Kidney (tissue), 14 donors: ENCODE results near the gene IGSF9. TPM values are rescaled to one million over a fixed set of nuclear protein-coding genes. Genes with fewer than 3 reads are reported as not detected.

Source experiments
- DNase-seq, 5 donors: peaks; one replicate each; pipeline ENCODE4 v3.0.0-alpha.2; 2013 to 2020
- FAIRE-seq: peaks from 2 replicates; lab custom pipeline; 2012; peaks lifted over from hg19 to GRCh38; lab: Jason Lieb, UNC
- H3K27ac ChIP-seq, 2 donors: one replicate each; pipeline ENCODE4 v1.7.0; 2013; ENCODE audit warnings: low read depth in 2 of 2, low read length in 2 of 2, inconsistent platforms in 1 of 2
- H3K27me3 ChIP-seq: one replicate; pipeline ENCODE4 v1.7.1; 2013; ENCODE audit warnings: low read length, inconsistent platforms; ENCODE audit not compliant: control insufficient read depth, insufficient read depth
- H3K36me3 ChIP-seq, 3 donors: one replicate each; pipeline versions ENCODE4 v1.7.0 to v1.7.1; 2013; ENCODE audit warnings: low read length in 3 of 3, control low read depth in 1 of 3, inconsistent platforms in 1 of 3; ENCODE audit not compliant: insufficient read depth in 3 of 3, control insufficient read depth in 2 of 3
- H3K4me1 ChIP-seq, 3 donors: one replicate each; pipeline versions ENCODE4 v1.7.0 to v1.7.1; 2013; ENCODE audit warnings: low read length in 3 of 3, inconsistent platforms in 1 of 3, low read depth in 1 of 3; ENCODE audit not compliant: control insufficient read depth in 2 of 3, insufficient read depth in 2 of 3
- H3K4me3 ChIP-seq, 3 donors: one replicate each; pipeline versions ENCODE4 v1.7.0 to v1.8.1; 2013; ENCODE audit warnings: low read length in 3 of 3, control low read depth in 1 of 3, inconsistent platforms in 1 of 3
- H3K9ac ChIP-seq, 3 donors: one replicate each; pipeline versions ENCODE4 v1.7.0 to v1.7.1; 2013; ENCODE audit warnings: low read length in 3 of 3, control low read depth in 1 of 3, inconsistent platforms in 1 of 3
- H3K9me3 ChIP-seq, 3 donors: one replicate each; pipeline versions ENCODE4 v1.7.0 to v1.7.1; 2013; ENCODE audit warnings: low read length in 3 of 3, control low read depth in 1 of 3, inconsistent platforms in 1 of 3; ENCODE audit not compliant: control insufficient read depth in 2 of 3, insufficient read depth in 1 of 3
- CTCF ChIP-seq: IDR thresholded peaks from 3 replicates; pipeline ENCODE4 v1.5.1; 2012; ENCODE audit warnings: mild to moderate bottlenecking, moderate library complexity, borderline replicate concordance; ENCODE audit not compliant: insufficient read depth; ENCODE audit errors: extremely low read depth
- intact Hi-C: fragments of 100-400 bp; cut with DNase I; formaldehyde crosslinking; loops from one replicate; pipeline ENCODE4 v1.11.1; 2022
- polyA plus RNA-seq: library from polyadenylated mRNA; stranded (reverse); fragments of 350-450 nt; fragmentation: Illumina TruSeq; extraction: RNeasy Lipid Tissue Mini Kit (QIAGEN cat#74804); gene quantifications from one replicate; pipeline ENCODE4 v1.2.3, GENCODE V29; 2014; ENCODE audit warnings: low read depth, low replicate concordance; ENCODE audit not compliant: insufficient read depth
- total RNA-seq: library from RNA; stranded (reverse); fragmentation: NEBNext Ultra II Directional; extraction: Animal tissue kit (Norgen Biotek cat#: 25700); gene quantifications from one replicate; pipeline ENCODE4 v1.2.1, GENCODE V29; 2021
- donor health status: control.
- donor health status: control.
- donor health status: control.
- donor health status: control.
- donor health status: control.
- donor health status: DM: yes; HTN: yes; CAD: no.
- donor health status: Normal renal cell carcinoma (clear cell type).

Gene IGSF9
- total and polyA plus RNA-seq, 2 donors from 2014 or later, result 0.88 to 1.3 TPM

GRCh38 chr1:159941591-159942560 is 3.5 kb downstream of the IGSF9 start:
- H3K9ac ChIP-seq, result no peak overlapping the region
- peak in 3 of 5 donors; percentile 32 to 45 (median 40) for DNase-seq
- H3K4me3 ChIP-seq, result no peak overlapping the region
- no peak for FAIRE-seq
- H3K27me3 ChIP-seq, result no peaks in the 10 kb centered on the region
- peaks cover 0 to 5% (median 0%) of the 10 kb centered on the region in 3 donors for H3K4me1 ChIP-seq
- H3K36me3 ChIP-seq, result no peaks in the 10 kb centered on the region
- intact Hi-C loops, result no loop called here
- TF ChIP-seq CTCF, result no peak
- H3K9me3 ChIP-seq, result no peaks in the 10 kb centered on the region
- H3K27ac ChIP-seq, result no peak overlapping the region

GRCh38 chr1:159941141-159941540 is 4.3 kb downstream of the IGSF9 start:
- no peaks in the 10 kb centered on the region for H3K9me3 ChIP-seq
- H3K27me3 ChIP-seq, result no peaks in the 10 kb centered on the region
- DNase-seq (peak in 2 of 5 donors; percentile 36), FAIRE-seq (no peak)
- H3K36me3 ChIP-seq, result no peaks in the 10 kb centered on the region
- no peak overlapping the region for H3K27ac ChIP-seq
- H3K9ac ChIP-seq, result no peak overlapping the region
- intact Hi-C loops, result no loop called here
- H3K4me1 ChIP-seq, result peaks cover 0 to 8% (median 0%) of the 10 kb centered on the region in 3 donors
- H3K4me3 ChIP-seq, result no peak overlapping the region
- TF ChIP-seq CTCF, result no peak

- FAIRE-seq (no peak), DNase-seq (no peak)
- H3K27me3 ChIP-seq, result no peaks in the 10 kb centered on the region
- H3K4me3 ChIP-seq, result no peak overlapping the region
- no peaks in the 10 kb centered on the region for H3K36me3 ChIP-seq
- H3K9me3 ChIP-seq, result no peaks in the 10 kb centered on the region
- TF ChIP-seq CTCF, result no peak
- intact Hi-C loops, result no loop called here
- no peak overlapping the region for H3K27ac ChIP-seq
- peaks cover 0 to 4% (median 0%) of the 10 kb centered on the region in 3 donors for H3K4me1 ChIP-seq
- H3K9ac ChIP-seq, result no peak overlapping the region
Measured at GRCh38 chr1:159940006-159940620, 5.3 kb downstream of the IGSF9 start.
